HepG2 (cell line): ENCODE measurements around the gene GTF2H3.

Source experiments
- ATF1 ChIP-seq: IDR thresholded peaks from 2 replicates; pipeline ENCODE4 v1.6.1; 2016; ENCODE audit warnings: mild to moderate bottlenecking, control low read depth
- BHLHE40 ChIP-seq: IDR thresholded peaks from 2 replicates; pipeline ENCODE4 v1.6.1; 2011; ENCODE audit warnings: low read length, improper control_type of control experiment
- CTCF ChIP-seq: sonication (generic); formaldehyde crosslinking; IDR thresholded peaks from 2 replicates; pipeline ENCODE4 v1.5.0; 2020; ENCODE audit warnings: mild to moderate bottlenecking, missing genetic modification reagents, moderate library complexity
- FOSL1 ChIP-seq: sonication (generic); formaldehyde crosslinking; IDR thresholded peaks from 2 replicates; pipeline ENCODE4 v1.9.0; 2021; ENCODE audit warnings: missing genetic modification reagents, borderline replicate concordance
- FOXP1 ChIP-seq, 2 experiments: fragments of 450-650 bp in 1 of 2; IDR thresholded peaks; 2 replicates each; pipeline ENCODE4 v1.6.1; 2017 to 2018; ENCODE audit warnings: antibody characterized with exemption in 1 of 2
- MLX ChIP-seq: IDR thresholded peaks from 2 replicates; pipeline ENCODE4 v1.6.1; 2016
- POLR2A ChIP-seq, 2 experiments: IDR thresholded peaks; 2 replicates each; pipeline ENCODE4 v1.6.1; 2011; ENCODE audit warnings: low read depth in 2 of 2, low read length in 2 of 2, mild to moderate bottlenecking in 1 of 2, moderate library complexity in 1 of 2; ENCODE audit not compliant: insufficient read depth in 1 of 2
- RARG ChIP-seq: sonication (generic); formaldehyde crosslinking; IDR thresholded peaks from 2 replicates; pipeline ENCODE4 v1.4.0; 2020; ENCODE audit warnings: low read depth, mild to moderate bottlenecking, missing genetic modification reagents
- ZNF274 ChIP-seq: sonication (generic); formaldehyde crosslinking; IDR thresholded peaks from 2 replicates; pipeline ENCODE4 v1.5.1; 2020; ENCODE audit warnings: mild to moderate bottlenecking, missing genetic modification reagents
- ZNF639 ChIP-seq: conservative IDR thresholded peaks from 2 replicates; pipeline ENCODE4 v1.6.1; 2018; ENCODE audit warnings: missing genetic modification reagents
- ZNF761 ChIP-seq: sonication (generic); formaldehyde crosslinking; conservative IDR thresholded peaks from 2 replicates; pipeline ENCODE4 v1.4.0; 2020; ENCODE audit warnings: mild to moderate bottlenecking, missing genetic modification reagents

GRCh38 chr12:123648401-123648800 lies 14.8 kb downstream of the GTF2H3 start:
- TF ChIP-seq POLR2A (IDR thresholded peaks at IDR 0.05; ENCODE audit: insufficient read depth in 1 of 2, low read depth in 2 of 2, low read length in 2 of 2): no peak
- TF ChIP-seq CTCF (CRISPR knock-in tag): no peak
- no peak for TF ChIP-seq ATF1 (CRISPR knock-in tag)
- no peak for TF ChIP-seq FOXP1 (IDR thresholded peaks at IDR 0.05)
- no peak for TF ChIP-seq FOXP1 (CRISPR knock-in tag; IDR thresholded peaks at IDR 0.05)
- no peak for TF ChIP-seq BHLHE40
- TF ChIP-seq ZNF274 (CRISPR knock-in tag): no peak
- no peak for TF ChIP-seq ZNF639 (CRISPR knock-in tag)
- TF ChIP-seq ZNF761 (CRISPR knock-in tag): no peak
- TF ChIP-seq MLX (CRISPR knock-in tag): no peak
- TF ChIP-seq RARG: no peak
- TF ChIP-seq FOSL1 (CRISPR knock-in tag): no peak
